Osteocyte (in vitro differentiated cells): ENCODE measurements around the gene LCE1C. TPM values are rescaled to one million over a fixed set of nuclear protein-coding genes. Genes with fewer than 3 reads are reported as not detected.

ENCODE experiments used
- DNase-seq: peaks from one replicate; pipeline ENCODE4 v3.0.0; 2021; ENCODE audit warnings: mixed read lengths; ENCODE audit not compliant: unreplicated experiment; ENCODE audit errors: extremely low spot score
- H3K27ac Mint-ChIP-seq: one replicate; pipeline ENCODE4 v1.8.0; 2021; ENCODE audit warnings: mild to moderate bottlenecking, mixed read lengths; ENCODE audit not compliant: unreplicated experiment
- H3K27me3 Mint-ChIP-seq: one replicate; pipeline ENCODE4 v1.8.0; 2021; ENCODE audit warnings: mixed read lengths; ENCODE audit not compliant: unreplicated experiment
- H3K36me3 Mint-ChIP-seq: one replicate; pipeline ENCODE4 v1.8.0; 2021; ENCODE audit warnings: mixed read lengths; ENCODE audit not compliant: unreplicated experiment
- H3K4me1 Mint-ChIP-seq: one replicate; pipeline ENCODE4 v1.8.0; 2021; ENCODE audit warnings: mixed read lengths; ENCODE audit not compliant: unreplicated experiment
- H3K4me3 Mint-ChIP-seq: one replicate; pipeline ENCODE4 v1.8.0; 2021; ENCODE audit warnings: mild to moderate bottlenecking, moderate library complexity, mixed read lengths; ENCODE audit not compliant: unreplicated experiment
- H3K9me3 Mint-ChIP-seq: one replicate; pipeline ENCODE4 v1.8.0; 2021; ENCODE audit warnings: mixed read lengths; ENCODE audit not compliant: unreplicated experiment
- CTCF ChIP-seq: fragments of 200-600 bp; sonication (generic); IDR thresholded peaks from 2 replicates; pipeline ENCODE4 v1.5.0; 2021; ENCODE audit warnings: antibody characterized with exemption, mild to moderate bottlenecking, moderate library complexity
- total RNA-seq: library from RNA; stranded (reverse); gene quantifications from 2 replicates; pipeline ENCODE4 v1.2.1, GENCODE V29; 2021

LCE1C gene
- total RNA-seq, 1 donor from 2014 or later, result not detected

- H3K4me3 Mint-ChIP-seq, result no peak overlapping the region
- H3K27ac Mint-ChIP-seq, result no peak overlapping the region
- DNase-seq, result no peak
- TF ChIP-seq CTCF, result no peak
- no peaks in the 10 kb centered on the region for H3K36me3 Mint-ChIP-seq
- peaks cover 25% of the 10 kb centered on the region for H3K9me3 Mint-ChIP-seq
- H3K27me3 Mint-ChIP-seq, result no peaks in the 10 kb centered on the region
- no peaks in the 10 kb centered on the region for H3K4me1 Mint-ChIP-seq
Measured at GRCh38 chr1:152761609-152762213, 44.7 kb downstream of the LCE1C start.

GRCh38 chr1:152760551-152761190 is 45.8 kb downstream of the LCE1C start:
- no peak overlapping the region for H3K27ac Mint-ChIP-seq
- no peaks in the 10 kb centered on the region for H3K36me3 Mint-ChIP-seq
- H3K27me3 Mint-ChIP-seq, result no peaks in the 10 kb centered on the region
- DNase-seq, result no peak
- H3K4me3 Mint-ChIP-seq, result no peak overlapping the region
- H3K9me3 Mint-ChIP-seq, result peaks cover 29% of the 10 kb centered on the region
- no peaks in the 10 kb centered on the region for H3K4me1 Mint-ChIP-seq
- no peak for TF ChIP-seq CTCF

- Mint-ChIP-seq H3K36me3 (no peaks in the 10 kb centered on the region), H3K4me3 (no peak overlapping the region), H3K27ac (no peak overlapping the region), H3K9me3 (peaks cover 30% of the 10 kb centered on the region), H3K4me1 (no peaks in the 10 kb centered on the region), H3K27me3 (no peaks in the 10 kb centered on the region)
- no peak for DNase-seq
- TF ChIP-seq CTCF, result no peak
Measured at GRCh38 chr1:152759453-152760173, 46.8 kb downstream of the LCE1C start.

- DNase-seq, result no peak
- Mint-ChIP-seq H3K27ac (no peak overlapping the region), H3K27me3 (no peaks in the 10 kb centered on the region), H3K36me3 (no peaks in the 10 kb centered on the region), H3K4me3 (no peak overlapping the region), H3K4me1 (no peaks in the 10 kb centered on the region), H3K9me3 (peaks cover 30% of the 10 kb centered on the region)
- no peak for TF ChIP-seq CTCF
Measured at GRCh38 chr1:152758636-152759035, 47.8 kb downstream of the LCE1C start.

- no peaks in the 10 kb centered on the region for H3K4me1 Mint-ChIP-seq
- H3K27me3 Mint-ChIP-seq, result no peaks in the 10 kb centered on the region
- H3K36me3 Mint-ChIP-seq, result no peaks in the 10 kb centered on the region
- H3K4me3 Mint-ChIP-seq, result no peak within 1 kb of the TSS
- no peak for DNase-seq
- no peak for TF ChIP-seq CTCF
- peaks cover 33% of the 10 kb centered on the region for H3K9me3 Mint-ChIP-seq
- no peak within 1 kb of the TSS for H3K27ac Mint-ChIP-seq
Measured at GRCh38 chr1:152757747-152758146, 48.7 kb downstream of the LCE1C start, which contains the start of gene KPRP. Gene KPRP (plus strand): TSS chr1:152758025. CDS start chr1:152759589, 1,564 bp downstream.
